Coronary artery (tissue), 2 donors: ENCODE measurements around the gene MYO9A.

ENCODE experiments used
- DNase-seq: peaks from one replicate; pipeline ENCODE4 v3.0.0-alpha.2; 2017; ENCODE audit warnings: low spot score
- H3K27ac ChIP-seq, 2 donors: fragments of 200-600 bp; sonication (generic); one replicate each; pipeline ENCODE4 v1.5.1; 2016 to 2019
- H3K4me3 ChIP-seq: fragments of 200-600 bp; sonication (generic); 2 replicates; pipeline ENCODE4 v1.5.1; 2016; ENCODE audit warnings: mild to moderate bottlenecking, moderate library complexity
- TF ChIP-seq, protein P1 (sequence below): fragments of 200-600 bp; sonication (generic); IDR thresholded peaks from one replicate; pipeline ENCODE4 v1.5.1; 2019; ENCODE audit warnings: antibody characterized with exemption

MYO9A gene

DNA sequence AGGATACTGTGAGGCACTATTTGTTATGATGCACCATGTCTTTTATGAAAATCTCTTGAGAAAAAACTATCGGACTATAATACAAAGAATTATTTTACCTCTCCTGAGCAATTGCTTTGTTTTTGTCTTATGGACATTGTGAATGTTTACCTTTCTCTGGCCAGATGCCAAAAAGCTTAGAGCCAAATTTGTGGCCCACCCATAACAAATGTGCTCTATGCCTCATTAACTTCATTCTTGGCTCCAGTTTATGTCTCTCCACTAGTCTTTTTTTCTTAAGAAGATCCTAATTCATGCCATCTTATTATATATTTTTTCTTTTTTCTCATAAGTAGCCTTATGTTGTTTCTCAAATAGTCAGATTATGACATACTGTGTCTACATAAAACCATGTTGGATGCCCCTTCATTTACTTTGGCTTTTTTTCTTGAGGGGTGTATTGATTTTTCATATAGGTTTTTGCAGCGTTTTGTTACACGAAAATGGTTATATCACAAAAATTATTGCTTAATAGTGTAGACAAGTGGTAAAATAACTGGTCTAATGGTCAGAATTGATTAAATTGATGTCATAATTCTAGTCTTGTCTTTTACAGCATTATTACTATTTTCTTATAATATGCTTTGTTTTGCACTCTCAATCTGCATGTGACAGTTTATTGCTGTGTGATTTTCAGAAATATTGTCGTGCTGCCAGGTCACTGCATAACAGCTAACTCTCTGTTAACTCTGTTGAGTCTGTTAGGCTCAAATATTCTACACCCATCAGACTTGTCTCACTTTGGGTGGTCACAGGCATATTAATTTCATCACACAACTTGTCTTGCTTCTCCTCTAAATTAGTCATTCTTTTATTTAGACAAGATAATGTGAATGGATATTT, 18.5 kb upstream of the MYO9A start:
- Histone ChIP-seq H3K4me3 (no peak overlapping the region), H3K27ac (no peak overlapping the region)
- no peak for DNase-seq
- TF ChIP-seq, protein P1, sequence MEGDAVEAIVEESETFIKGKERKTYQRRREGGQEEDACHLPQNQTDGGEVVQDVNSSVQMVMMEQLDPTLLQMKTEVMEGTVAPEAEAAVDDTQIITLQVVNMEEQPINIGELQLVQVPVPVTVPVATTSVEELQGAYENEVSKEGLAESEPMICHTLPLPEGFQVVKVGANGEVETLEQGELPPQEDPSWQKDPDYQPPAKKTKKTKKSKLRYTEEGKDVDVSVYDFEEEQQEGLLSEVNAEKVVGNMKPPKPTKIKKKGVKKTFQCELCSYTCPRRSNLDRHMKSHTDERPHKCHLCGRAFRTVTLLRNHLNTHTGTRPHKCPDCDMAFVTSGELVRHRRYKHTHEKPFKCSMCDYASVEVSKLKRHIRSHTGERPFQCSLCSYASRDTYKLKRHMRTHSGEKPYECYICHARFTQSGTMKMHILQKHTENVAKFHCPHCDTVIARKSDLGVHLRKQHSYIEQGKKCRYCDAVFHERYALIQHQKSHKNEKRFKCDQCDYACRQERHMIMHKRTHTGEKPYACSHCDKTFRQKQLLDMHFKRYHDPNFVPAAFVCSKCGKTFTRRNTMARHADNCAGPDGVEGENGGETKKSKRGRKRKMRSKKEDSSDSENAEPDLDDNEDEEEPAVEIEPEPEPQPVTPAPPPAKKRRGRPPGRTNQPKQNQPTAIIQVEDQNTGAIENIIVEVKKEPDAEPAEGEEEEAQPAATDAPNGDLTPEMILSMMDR = no peak

DNA sequence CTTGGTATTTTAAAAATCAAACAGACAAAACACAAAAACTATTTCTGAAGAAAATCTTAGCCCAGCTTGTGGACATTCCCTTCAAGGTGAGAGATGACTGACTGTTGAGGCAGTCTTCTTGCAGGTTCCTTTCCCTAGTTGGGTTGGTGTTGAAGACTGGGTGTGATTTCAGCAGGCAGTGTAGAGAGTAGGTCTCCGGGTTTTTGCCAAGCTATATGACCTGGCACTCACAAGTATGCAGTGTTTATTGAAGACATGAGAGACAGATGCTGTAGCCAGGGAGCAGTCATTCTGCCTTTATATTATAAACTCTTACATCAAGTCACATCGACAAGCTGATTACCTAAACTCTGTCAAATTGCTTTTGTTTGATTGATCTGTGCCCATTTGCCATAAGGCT, 17.8 kb upstream of the MYO9A start:
- TF ChIP-seq, protein P1 = no peak
- Histone ChIP-seq H3K4me3 (no peak overlapping the region), H3K27ac (no peak overlapping the region)
- no peak for DNase-seq

DNA sequence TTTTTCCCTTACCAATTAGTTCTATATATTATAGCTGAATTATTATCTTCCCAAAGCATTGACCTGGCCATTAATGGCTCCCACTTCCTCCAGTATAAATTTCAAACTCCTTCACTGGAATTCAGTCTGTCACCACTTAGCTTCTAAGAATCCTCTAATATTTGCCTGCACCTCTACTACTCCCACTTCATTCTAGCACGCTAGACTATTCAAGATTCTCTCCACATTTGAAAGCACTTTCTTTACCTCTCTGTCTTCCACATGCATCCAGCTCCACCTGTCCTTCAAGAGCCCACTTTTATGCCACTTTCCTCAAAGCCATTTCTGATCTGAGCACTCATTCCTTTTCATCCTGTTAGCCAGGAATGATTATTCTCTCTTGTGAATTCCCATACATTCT, 15.3 kb upstream of the MYO9A start:
- no peak for DNase-seq
- Histone ChIP-seq H3K4me3 (no peak overlapping the region), H3K27ac (no peak overlapping the region)
- TF ChIP-seq, protein P1 = no peak

DNA sequence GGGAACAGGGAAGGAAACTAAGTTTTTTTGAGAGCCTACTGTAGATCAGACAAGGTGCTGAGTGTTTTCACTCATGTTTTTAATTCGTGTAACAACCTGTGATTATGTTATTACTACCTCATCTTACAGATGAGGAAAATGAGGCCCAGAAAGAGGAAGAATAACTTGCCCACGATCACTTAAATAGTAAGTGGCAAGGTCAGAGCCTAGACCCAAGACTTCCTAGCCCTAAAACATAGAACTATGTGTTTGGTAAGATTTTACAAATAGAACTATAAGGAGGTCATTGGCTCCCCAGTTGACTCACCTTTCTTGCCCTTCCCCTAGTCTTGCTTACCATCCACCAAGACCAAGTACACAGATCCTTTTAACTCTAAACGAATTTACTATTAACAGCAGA, 14.0 kb upstream of the MYO9A start:
- Histone ChIP-seq H3K4me3 (no peak overlapping the region), H3K27ac (no peak overlapping the region)
- no peak for DNase-seq
- TF ChIP-seq, protein P1 = no peak

DNA sequence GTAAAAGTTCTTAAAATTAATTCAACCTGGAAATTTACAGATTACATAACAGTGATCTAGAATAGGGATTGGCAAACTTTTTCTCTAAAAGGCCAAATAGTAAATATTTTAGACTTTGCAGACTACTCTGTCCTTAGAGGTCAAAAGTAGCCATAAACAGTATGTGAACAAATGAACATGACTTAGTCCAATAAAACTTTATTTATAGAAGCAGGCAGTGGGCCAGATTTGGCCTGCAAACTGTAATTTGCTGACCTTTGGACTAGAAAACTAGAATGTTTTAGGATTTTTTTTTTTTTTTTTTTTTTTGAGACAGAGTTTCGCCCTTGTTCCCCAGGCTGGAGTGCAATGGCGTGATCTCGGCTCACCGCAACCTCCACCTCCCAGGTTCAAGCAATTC, 12.3 kb upstream of the MYO9A start:
- Histone ChIP-seq H3K27ac (no peak overlapping the region), H3K4me3 (no peak overlapping the region)
- no peak for DNase-seq
- TF ChIP-seq, protein P1 = no peak

DNA sequence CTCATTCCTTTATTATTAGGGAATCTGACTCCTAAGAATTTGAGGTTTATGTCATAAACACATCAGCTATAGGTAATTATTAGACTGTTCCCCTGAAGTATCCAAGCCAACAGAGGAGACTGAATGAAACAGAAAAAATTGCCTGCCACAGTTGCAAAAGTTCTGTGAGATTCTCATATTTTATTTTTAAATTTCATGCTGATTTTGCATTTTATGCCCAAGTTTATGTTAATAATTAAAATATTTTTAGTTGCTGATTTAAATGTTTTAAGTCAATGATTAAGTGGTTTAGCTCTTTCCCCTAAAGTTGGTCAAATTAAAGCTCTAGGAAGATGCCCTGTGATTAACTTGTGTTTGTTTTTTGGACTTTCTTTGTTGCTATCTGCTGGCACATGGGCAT, 10.4 kb upstream of the MYO9A start:
- Histone ChIP-seq H3K27ac (no peak overlapping the region), H3K4me3 (no peak overlapping the region)
- no peak for DNase-seq
- TF ChIP-seq, protein P1 = no peak

DNA sequence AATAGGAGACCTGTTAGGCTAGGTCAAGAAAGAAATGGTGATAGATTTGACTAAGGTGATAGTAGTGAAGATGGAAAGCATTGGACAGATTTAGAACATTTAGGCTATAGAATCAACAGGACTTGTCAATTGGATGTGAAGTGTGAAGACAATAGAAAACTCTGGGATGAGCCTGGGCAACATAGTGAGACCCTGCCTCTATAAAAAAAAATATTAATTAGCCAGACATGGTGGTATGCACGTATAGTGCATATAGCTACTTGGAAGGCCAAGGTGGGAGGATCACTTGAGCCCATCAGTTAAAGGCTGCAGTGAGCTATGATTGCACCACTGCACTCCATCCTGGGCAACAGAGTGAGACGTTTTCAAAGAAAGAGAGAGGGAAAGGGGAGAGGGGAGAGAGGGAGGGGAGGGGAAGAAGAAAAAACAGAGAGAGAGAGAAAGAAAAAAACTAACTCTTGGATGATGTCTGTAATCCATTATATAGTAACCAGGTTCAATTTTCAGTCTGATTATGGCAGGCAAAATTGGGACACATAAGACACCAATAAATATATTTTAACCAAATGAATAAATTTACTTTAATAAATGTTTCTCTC, 9.9 kb upstream of the MYO9A start:
- DNase-seq = no peak
- H3K4me3 ChIP-seq = no peak overlapping the region
- no peak overlapping the region for H3K27ac ChIP-seq
- TF ChIP-seq, protein P1 = no peak
